CD4-positive, alpha-beta T cell treated with Interferon gamma for 1 hour (primary cell): Measurements from ENCODE around the gene TSPYL6.

ENCODE experiments used
- DNase-seq: peaks from one replicate; pipeline ENCODE4 v3.0.0-alpha.2; 2020

The TSPYL6 gene

DNA sequence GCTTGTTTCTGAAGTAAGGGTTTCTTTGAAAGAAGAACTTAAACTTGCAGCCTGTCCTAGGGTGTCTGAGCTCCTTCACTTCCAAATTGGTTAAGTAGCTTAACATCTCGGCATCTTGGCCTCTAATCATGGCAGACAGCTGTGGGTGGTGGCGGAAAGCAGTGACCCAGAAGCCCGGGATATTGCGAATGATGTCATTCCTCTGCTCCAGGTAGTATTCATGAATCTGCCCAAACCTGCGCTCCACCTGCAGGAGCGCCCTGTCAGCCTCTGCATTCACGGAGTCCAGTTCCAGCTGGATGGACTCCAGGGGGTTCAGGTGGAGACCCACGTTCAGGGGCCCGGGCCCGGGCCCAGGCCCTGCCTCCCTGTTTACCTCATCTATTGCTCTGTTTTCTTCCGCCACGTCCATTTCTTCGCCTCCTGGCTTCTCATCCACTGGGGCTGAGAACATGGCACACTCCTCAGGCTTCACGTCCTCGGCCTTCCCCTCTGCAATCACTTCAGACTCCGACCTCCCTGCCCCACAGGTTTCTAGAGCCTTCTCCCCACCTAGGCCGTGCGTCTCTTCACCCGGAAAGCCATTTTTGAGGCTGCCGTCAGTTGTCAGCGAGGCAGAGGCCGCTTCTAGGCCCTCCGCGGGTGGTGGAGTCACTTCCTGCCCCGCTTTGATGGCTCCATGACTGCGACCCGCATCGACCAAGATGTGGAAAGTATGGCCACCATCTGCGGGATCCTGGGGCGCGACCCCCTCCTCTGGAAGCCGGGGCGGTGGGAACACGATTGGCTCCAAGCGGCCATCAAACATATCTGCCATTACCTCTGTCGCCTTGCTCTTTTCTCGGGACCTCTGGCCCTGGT, 569 bp downstream of the TSPYL6 start:
- no peak for DNase-seq

DNA sequence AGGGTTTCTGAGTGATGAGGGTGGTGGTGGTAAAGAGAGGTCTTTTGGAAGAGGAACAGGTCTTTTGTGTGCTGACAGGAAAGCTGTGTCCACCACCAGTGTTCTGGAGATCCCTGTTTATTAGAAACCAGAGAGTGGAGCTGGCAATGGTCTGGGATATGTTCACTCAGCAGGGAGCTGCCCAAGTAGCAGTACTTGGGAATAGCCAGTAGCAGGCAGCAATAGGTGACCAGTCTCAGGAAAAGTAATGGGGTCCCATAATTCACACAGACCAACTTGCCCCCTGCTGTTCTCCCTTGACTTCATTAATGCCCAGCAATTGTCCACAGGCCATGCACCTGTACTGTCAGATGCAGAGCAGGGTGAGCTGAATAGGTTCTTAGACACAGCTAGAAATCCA, 1.8 kb downstream of the TSPYL6 start:
- DNase-seq, result no peak

DNA sequence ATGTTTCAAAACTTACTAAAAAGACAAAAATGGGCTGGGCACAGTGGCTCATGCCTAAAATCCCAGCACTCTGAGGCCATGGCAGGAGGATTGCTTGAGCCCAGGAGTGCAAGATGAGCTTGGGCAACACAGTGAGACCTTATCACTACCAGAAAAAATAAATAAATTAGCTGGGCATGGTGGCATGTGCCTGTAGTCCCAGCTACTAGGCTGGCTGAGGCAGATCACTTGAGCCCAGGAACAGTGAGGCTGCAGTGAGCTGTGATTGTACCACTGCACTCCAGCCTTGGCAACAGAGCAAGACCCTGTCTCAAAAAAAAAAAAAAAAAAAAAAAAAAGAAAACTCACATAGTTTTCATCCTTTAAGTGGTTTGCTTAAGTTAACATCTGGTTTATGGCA, 6.4 kb downstream of the TSPYL6 start:
- DNase-seq, result no peak

DNA sequence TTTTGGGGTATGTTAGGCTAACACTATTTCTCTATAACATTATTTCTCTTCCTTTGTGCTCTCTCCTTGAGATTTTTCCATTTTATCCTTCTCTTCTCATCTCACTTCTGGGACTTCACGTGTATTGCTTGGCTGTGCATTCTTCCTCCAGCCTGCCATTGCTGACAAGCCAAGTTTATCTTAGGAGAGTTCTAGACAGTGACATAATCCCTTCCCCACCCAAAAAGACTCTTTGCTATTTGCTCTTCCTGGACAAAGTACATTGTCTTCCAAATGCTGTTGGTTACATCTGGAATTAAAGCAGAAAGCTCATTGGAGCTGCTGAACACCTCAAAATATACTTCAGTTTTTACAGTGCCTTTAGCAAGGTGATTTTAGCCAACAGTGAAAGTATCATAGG, 8.9 kb downstream of the TSPYL6 start:
- no peak for DNase-seq

DNA sequence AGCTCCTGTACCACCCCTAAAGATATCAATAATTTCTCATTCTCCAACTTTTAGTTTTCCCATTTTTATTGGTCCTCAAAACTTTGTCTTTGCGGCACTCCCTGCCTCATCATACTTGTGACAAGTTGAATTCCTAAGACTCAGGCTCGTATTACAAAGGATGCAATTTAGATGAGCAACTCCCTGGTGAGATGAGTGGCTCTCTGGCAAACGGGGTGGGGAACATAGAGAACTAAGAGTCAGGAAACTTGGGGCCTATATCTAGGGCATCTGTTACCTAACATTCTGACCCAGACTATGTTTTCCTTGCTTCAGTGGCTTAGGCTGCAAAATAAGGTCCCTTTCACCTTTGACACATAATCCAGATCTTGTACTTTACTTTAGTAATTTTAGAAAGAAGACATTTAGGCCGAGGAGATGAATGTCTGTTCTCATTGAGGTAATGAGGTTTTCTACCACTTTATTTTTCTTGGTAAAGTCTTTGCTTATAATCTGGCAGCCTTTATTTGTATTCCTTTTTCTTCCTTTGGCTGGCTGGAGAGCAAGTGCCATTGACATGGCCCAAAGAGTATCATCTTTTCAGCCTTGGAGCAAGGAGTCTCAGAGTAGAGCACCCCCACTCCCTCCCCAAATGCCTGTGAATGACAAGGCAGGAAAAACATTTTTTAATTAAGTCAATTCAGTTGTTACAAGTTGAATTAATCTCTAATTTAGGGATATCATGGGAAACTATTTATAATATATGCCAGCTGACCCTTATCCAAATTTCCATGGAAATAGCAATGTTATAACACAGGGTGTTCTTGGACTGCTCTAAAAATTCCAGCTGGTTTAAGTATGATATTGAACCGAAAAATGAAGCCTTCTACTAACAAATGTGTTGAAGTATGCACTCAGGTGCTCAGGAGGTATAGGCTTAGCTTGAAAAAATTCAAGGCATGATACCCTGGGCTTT, 15.2 kb downstream of the TSPYL6 start:
- DNase-seq, result no peak

DNA sequence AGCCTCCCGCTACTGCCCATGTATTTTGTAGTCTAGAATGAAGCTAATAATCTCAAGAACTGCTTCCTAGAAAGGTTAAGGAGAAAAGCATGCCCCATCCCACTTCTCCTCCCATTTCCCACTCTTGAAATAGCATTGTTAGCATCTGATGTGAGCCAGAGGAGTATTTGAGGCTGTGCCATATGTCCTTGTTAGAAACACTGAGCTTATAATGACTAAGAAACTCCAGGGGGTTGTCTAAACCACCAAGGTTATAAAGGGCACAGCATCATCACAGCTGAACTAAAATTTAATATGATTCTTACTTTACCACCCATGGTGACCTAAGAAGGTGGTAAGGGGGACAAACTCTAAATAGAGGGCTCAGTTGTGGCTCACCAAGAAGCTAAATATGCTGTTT, 16.6 kb downstream of the TSPYL6 start:
- DNase-seq, result no peak

DNA sequence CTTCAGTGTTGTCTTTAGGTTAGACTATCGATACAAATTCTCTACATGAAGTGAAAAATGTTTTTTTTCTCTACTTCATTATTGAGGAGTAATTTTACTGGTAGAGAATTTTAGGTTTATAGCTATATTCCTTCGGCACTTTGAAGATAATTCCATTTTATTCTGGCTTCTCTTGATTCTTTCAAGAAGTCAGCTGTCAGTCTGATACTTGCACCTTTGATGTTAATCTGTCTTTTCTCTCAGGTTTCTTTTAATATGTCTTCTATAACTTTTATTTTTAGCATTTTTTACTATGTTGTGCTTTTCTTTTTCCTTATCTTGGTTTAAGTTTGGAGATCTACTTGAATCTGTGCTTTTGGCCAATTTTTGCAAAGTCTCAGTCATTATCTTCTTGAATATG, 18.6 kb downstream of the TSPYL6 start:
- no peak for DNase-seq

DNA sequence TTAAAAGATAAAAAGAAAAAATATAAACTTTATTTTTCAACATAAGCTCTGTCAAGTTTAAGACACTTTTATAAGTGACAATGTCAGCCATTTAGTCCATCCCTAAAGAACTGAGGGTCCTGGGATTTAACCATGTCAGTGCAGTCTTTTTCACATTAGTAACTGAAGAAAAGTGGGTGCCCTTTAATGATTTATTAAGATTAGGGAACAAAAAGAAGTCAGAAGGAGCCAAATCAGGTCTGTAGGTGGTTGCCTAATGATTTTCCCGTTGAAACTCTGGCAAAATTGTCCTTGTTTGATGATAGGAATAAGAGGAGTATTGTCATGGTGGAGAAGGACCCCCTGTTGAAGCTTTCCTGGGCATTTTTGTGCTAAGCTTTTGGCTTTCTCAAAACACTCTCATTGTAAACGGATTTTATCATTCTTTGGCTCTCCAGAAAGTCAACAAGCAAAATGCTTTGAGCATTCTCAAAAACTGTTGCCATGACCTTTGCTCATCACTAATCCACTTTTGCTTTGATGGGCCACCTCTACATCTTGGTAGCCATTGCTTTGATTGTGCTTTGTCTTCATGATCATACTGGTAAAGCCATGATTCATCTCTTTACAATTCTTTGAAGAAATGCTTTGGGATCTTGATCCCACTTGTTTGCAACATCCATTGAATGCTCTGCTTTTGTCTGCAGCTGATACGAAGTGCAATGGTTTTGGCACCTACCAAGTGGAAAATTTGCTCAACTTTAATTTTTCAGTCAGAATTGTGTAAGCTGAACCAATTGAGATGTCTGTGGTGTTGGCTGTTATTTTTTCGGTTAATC, 22.0 kb downstream of the TSPYL6 start:
- DNase-seq, result no peak

DNA sequence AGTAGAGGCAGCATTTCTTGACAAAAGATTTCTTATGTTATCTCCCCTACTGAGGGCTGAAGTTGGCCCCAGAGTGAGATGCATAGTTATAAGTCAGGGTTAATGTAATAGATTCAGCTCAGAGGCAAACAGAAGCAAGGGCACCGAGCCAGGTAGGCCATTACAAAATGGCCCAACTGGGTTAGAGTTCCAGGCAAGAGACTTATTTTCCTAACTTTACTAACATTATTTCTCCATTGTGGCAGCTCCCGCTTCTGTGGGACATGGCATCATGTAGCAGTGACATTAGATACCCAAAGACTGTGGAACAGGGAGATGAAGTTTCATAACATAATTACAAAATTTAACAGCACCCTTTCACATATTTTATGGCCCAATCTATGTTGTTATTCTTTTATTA, 27.1 kb downstream of the TSPYL6 start:
- DNase-seq, result no peak

DNA sequence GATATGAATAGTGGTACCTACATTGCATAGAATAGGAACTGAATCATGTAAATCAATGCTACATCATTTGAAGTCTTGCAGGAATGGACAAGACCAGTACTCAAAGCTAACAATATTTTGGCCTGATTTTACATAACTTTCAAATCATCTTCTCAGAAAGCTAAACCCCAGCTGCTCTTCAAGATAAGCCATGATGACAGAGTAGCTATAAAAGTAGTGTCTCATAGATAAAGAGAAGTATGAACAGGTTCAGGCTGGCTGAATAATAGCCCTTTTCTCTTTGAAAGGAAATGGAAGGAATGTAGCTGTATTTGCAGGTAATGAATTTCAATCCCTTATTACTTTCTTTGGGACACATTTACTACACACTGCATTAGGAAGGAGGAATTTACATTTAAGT, 28.2 kb downstream of the TSPYL6 start:
- DNase-seq, result no peak

DNA sequence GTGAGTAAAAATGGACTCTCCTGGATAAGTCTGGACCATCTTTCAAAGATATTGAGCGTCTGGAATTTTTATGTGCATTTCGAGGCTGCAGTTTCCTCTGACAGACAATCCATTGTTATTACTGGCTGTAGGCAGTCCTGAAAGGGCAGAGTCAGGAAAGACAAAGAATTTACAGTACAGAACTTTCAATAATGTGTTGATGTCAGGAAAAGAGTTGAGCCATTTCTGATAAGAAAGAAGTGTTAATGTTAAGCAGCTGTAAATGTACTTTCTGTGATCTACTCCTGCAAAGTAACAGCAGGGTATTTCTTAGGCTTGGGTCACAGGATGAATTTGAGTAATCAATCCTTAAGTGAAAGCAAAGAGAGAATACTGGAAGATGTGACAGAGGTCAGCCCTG, 29.8 kb downstream of the TSPYL6 start:
- no peak for DNase-seq

DNA sequence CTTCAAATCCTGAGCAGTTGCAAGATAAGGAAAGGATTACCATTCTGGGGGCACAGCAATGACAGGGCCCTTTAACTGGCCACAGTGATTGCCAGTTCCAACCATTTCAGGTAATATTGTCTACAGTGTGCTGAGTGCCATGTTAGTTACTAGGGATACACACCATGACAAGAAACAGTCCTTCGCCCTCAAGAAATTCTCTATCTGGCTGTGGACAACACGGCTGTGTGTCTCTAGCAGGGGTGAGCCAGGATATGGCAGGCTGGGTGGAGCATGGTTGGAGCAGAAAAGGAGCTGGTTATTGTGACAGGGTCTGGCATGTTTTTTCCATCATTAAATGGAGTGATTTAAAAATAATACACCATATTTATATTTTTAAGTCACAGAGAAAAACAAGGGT, 31.0 kb downstream of the TSPYL6 start:
- no peak for DNase-seq

DNA sequence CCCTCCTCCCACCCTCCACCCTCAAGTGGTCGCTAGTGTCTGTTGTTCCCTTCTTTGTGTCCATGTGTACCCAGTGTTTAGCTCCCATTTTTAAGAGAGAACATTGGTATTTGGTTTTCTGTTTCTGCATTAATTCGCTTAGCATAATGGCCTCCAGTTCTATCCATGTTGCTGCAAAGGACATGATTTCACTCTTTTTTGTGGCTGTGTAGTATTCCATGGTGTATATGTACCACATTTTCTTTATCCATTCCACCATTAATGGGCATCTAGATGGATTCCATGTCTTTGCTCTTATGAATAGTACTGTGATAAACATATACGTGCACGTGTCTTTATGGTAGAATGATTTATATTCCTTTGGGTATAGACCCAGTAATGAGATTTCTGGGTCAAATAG, 42.9 kb downstream of the TSPYL6 start:
- DNase-seq, result no peak

DNA sequence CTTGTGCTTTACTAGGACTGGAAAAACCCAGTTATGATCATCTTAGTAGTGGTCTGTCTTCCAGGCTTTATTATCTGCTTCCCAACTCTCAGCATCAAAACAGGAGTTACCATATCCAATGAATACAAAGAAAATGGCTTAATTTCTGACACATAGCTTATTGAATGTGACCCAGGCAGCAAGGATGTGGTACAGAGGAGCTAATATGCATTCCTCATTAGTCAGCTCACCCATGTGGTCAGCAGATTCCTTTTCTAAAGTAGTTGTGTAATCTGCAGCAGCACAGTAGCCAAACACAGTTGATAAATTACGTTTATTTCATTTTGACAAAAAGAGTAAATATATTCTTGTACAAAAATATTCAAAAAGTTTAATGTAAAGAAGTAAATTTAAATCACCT, 43.6 kb downstream of the TSPYL6 start:
- no peak for DNase-seq

DNA sequence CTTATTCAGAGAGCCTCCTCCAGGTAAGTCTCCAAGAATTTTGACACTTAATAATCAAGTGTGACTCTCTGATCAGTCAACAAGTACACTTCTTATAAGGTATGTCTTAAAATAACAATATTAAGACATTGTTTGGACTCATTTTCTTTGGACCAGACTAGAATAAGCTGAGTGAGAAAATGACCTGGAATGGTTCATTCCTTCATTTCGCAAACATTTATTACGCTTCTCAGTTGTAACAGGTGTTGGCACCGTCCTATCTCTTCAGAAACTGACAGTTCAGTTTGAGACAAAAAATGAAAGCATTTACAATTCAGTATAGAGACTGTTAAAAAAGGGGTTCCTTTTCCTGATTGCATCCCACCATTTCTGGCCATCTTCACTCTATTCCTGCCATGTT, 46.6 kb downstream of the TSPYL6 start:
- DNase-seq, result no peak

DNA sequence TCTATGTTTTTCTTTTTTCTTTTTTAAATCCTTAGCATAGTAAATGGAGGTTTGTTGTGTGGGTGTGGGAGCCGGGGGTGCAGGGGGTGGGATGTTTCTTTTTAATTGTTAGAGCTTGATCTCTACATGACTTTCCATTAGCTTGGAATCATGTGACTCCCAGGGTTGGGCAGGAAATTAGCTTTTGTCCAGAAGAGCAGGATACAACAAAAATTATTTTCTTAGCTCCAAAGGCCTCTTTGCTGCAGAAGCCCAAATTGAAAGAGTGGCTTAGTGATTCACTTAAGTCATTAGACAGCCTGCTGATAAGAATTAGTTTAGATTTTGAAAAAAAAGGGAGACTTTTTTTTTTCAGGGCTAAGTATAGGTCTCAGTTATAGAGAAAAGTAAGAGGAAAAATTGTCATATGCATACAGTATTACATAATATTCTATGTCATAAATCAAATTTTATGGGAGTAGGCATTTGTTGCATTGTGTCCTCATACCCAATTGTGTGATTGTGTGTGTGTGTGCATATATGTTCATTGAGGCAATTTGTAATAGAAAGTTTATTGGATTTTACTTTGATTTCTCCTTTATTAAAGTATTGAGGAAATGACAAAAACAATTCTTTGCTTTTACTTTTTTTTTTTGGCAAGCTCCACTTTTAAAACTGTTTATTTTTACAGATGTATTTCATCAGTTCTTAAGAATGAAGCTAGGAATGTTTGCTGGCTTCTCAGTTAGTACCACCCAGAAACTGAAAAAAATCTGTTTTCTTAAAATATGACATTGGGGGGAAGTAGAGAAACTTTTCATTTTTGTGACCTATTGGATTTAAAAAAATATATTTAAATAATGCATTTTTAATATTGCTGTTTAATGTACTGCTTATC, 47.4 kb downstream of the TSPYL6 start:
- no peak for DNase-seq

DNA sequence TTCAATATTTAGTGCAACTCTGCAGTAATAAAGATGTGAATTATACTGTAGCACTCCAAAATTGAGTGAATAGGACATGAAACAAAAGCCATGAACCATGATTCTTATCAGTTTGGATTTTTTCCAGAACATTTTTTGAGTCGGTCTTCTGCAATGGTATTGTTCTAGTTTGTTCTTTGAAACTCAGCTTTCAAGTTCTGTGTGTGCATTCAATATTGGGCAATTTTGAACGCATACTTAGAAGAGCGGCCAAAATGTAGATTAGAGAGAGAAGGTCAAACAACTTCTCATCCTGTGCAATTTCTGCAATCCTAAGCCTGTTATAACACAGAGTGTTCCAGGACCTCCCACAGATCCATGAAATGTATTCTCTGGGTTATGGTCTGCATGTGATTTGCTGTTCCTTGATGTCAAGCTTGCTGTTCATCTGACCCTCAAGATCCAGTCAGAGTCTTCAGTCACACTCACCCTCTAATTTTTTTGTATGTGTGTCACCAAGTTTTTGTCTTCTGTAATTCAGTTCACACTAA, 48.3 kb downstream of the TSPYL6 start:
- no peak for DNase-seq

DNA sequence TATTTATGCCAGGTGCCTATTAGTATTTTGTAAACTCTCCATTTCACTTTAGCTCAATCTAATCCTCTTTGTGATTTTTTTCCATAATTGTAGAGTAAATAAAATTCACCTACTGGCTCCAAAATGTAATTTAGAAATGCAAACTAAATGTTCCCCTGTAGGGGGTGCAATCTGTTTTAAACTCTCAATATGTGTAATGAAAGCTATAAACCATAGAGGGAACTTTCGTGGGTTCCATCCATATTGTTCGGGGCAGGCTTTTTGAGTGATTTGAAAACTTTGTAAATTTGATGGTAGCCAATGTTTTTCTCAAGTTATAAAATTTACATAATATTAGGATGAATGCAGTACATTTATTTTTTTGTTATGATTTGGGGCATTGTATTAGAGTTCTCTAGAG, 49.4 kb downstream of the TSPYL6 start:
- DNase-seq, result no peak

DNA sequence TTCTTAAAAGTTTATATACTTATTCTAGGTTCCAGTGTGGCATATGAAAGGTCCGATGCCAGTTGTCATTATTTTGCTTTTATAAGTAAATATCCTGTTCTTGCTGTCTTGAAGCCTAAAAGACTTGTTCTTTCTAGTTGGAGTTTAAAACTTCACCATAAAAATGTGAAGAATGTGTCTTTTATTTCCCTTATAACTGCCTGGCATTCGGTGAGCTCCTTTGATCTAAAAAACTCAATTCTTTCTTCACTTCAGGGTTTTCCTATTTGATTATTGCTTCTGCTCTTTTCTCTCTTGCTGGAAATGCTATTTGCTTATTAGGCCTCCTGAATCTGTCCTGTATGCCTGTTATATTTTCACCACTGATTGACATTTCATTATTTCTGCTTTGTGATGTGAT, 51.6 kb downstream of the TSPYL6 start:
- no peak for DNase-seq
